Body of pancreas (tissue), 4 donors: ENCODE data around the gene MDFIC. TPM values are rescaled to one million over a fixed set of nuclear protein-coding genes. Genes with fewer than 3 reads are reported as not detected.

Experiments
- ATAC-seq: fragments of 150-250 bp; one replicate; pipeline ENCODE4 v1.9.1; 2016
- DNase-seq, 4 donors: peaks; one replicate each; pipeline ENCODE4 v3.0.0-alpha.2; 2019
- H3K27ac ChIP-seq, 4 donors: fragments of 200-600 bp; sonication (generic); 1 replicate in 3 of 4; 2 replicates in 1 of 4; pipeline versions ENCODE4 v1.5.1 to v1.6.1; 2016 to 2019; ENCODE audit warnings: mild to moderate bottlenecking in 1 of 4, mixed read lengths in 1 of 4, moderate library complexity in 1 of 4
- H3K27me3 ChIP-seq, 2 donors: fragments of 200-600 bp; sonication (generic); one replicate each; pipeline ENCODE4 v1.6.0; 2016; ENCODE audit warnings: mild to moderate bottlenecking in 1 of 2
- H3K36me3 ChIP-seq, 2 donors: fragments of 200-600 bp; sonication (generic); replicated peaks in 1 of 2; 2 replicates each; pipeline ENCODE4 v1.5.1; 2016; ENCODE audit warnings: low read depth in 2 of 2; ENCODE audit not compliant: insufficient read depth in 1 of 2
- H3K4me1 ChIP-seq: fragments of 200-600 bp; sonication (generic); one replicate; pipeline ENCODE4 v1.6.0; 2016
- H3K4me3 ChIP-seq, 2 donors: fragments of 200-600 bp; sonication (generic); 1 replicate in 1 of 2; 2 replicates in 1 of 2; pipeline ENCODE4 v1.5.1; 2016 to 2019
- H3K9me3 ChIP-seq, 3 donors: fragments of 200-600 bp; sonication (generic); 1 replicate in 2 of 3; 2 replicates in 1 of 3; pipeline ENCODE4 v1.5.1; 2016
- POLR2A ChIP-seq, 3 donors: fragments of 450-650 bp; IDR thresholded peaks; one replicate each; pipeline ENCODE4 v1.6.1; 2016; ENCODE audit warnings: antibody characterized with exemption in 3 of 3, mild to moderate bottlenecking in 2 of 3
- WGBS, 2 donors: methylation state at CpG; one replicate each; pipeline ENCODE4 v1.1.5; 2017; 5-methylcytosine and 5-hydroxymethylcytosine counted together
- intact Hi-C: fragments of 100-400 bp; cut with DNase I; formaldehyde crosslinking; loops from one replicate; pipeline ENCODE4 v1.15.1; 2023
- total RNA-seq, 2 donors: library from RNA; depleted of rRNA; stranded (reverse); fragments of >200 nt; gene quantifications; one replicate each; pipeline ENCODE4 v1.1.0, GENCODE V29; 2016
- TF ChIP-seq, protein P1 (sequence below), 7 experiments: fragments of 450-650 bp in 4 of 7; fragments of 200-600 bp in 3 of 7; sonication (generic) in 3 of 7; IDR thresholded peaks; one replicate each; pipeline ENCODE4 v1.5.1; 2016 to 2019; ENCODE audit warnings: antibody characterized with exemption in 7 of 7

The MDFIC gene
- total RNA-seq, 2 donors from 2014 or later = 12.5 to 35.3 TPM

DNA sequence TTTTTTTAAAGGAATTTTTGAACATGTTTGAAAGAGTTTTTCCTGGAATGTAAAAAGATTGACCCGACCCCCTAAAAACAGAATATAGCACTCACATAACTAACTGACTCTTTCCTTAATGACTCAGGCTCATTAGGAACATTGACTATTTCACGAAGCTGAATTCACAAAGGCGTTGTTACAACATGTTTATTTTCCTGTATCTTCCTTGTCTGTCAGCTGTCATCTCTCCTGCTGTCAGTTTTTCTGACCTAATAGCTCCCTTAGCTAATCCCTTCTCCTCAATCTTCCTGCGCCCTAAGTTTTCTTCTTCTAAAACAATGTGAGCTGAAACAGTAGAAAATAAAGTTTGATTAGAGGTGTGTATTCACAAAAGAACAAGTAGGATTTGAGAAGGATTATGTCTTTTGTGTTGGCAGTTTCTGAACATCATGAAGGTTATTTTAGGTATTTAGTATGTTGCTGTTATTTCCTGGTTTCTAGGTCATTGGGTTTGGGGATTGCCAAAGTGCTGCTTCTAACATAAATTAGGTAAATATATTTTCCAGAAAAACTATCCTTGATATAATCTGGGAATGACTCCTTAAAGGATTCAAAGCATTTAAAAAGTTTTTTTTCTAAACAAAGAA, 4.6 kb upstream of the MDFIC start:
- TF ChIP-seq POLR2A (IDR thresholded peaks at IDR 0.05) = no peak
- TF ChIP-seq, protein P1, sequence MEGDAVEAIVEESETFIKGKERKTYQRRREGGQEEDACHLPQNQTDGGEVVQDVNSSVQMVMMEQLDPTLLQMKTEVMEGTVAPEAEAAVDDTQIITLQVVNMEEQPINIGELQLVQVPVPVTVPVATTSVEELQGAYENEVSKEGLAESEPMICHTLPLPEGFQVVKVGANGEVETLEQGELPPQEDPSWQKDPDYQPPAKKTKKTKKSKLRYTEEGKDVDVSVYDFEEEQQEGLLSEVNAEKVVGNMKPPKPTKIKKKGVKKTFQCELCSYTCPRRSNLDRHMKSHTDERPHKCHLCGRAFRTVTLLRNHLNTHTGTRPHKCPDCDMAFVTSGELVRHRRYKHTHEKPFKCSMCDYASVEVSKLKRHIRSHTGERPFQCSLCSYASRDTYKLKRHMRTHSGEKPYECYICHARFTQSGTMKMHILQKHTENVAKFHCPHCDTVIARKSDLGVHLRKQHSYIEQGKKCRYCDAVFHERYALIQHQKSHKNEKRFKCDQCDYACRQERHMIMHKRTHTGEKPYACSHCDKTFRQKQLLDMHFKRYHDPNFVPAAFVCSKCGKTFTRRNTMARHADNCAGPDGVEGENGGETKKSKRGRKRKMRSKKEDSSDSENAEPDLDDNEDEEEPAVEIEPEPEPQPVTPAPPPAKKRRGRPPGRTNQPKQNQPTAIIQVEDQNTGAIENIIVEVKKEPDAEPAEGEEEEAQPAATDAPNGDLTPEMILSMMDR (IDR thresholded peaks at IDR 0.05) = no peak

DNA sequence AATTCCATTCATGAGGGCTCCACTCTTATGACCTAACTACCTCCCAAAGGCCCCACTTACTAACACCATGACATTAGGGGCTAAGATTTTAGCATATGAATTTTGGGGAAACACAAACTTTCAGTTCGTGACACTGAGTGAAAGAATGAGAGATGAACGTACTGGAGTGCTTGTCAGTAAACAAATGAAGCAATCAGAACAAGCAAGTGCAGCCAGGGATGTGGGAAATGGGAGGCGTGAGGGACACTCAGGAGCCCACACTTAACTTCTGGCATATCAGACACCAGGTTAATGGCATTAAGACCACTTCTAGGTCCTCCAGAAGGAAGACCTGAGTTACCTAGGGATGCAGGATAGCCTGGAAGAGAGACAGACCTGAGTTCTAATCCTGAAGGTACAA, 2.3 kb upstream of the MDFIC start:
- no peaks in the 10 kb centered on the region for H3K4me1 ChIP-seq
- no peak overlapping the region for H3K27ac ChIP-seq
- no peaks in the 10 kb centered on the region for H3K27me3 ChIP-seq
- TF ChIP-seq, protein P1 (IDR thresholded peaks at IDR 0.05) = no peak
- TF ChIP-seq POLR2A (IDR thresholded peaks at IDR 0.05) = no peak
- no peak for ATAC-seq
- DNase-seq = no peak
- WGBS, 2 donors = 75 to 77% methylated on average over 3 of the region's 3 CpGs
- no peaks in the 10 kb centered on the region for H3K9me3 ChIP-seq
- intact Hi-C loops = no loop called here
- no peak overlapping the region for H3K4me3 ChIP-seq
- H3K36me3 ChIP-seq = no peaks in the 10 kb centered on the region

More for the DNA sequence above, 4.6 kb upstream of the MDFIC start:
- 50 to 59% methylated on average over 4 of the region's 4 CpGs for WGBS, 2 donors
- Histone ChIP-seq H3K4me3 (no peak overlapping the region), H3K27ac (no peak overlapping the region), H3K27me3 (no peaks in the 10 kb centered on the region), H3K4me1 (no peaks in the 10 kb centered on the region), H3K36me3 (no peaks in the 10 kb centered on the region), H3K9me3 (no peaks in the 10 kb centered on the region)
- ATAC-seq (no peak), DNase-seq (no peak)
- intact Hi-C loops = no loop called here

DNA sequence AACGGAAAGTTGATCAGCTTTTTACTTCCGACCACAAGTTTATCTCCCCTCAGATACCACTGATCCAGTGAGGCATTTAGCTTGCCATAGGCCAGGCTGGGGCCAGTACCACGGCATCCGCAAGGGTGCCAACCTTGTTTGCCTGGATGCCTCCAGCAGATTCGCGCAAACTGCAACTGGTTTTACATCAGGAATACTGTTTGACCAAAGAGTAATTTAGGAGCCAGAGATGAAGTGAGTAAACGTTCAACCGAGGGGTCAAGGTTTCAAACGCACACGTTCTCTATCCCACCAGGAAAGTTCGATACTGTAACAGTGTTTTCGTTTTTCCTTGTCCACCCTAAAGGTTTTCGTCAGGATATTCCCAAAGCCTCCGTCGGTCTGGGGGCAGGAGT, 266 bp upstream of the MDFIC start:
- Histone ChIP-seq H3K4me3 (peak overlapping the region in 1 of 2 donors; percentile 81), H3K4me1 (no peaks in the 10 kb centered on the region), H3K27ac (peak overlapping the region; percentile 78 to 83 (median 80)), H3K36me3 (no peaks in the 10 kb centered on the region), H3K27me3 (no peaks in the 10 kb centered on the region), H3K9me3 (no peaks in the 10 kb centered on the region)
- TF ChIP-seq POLR2A (IDR thresholded peaks at IDR 0.05) = no peak
- TF ChIP-seq, protein P1 (IDR thresholded peaks at IDR 0.05) = peak in 2 of 7 experiments; percentile 7 to 17
- WGBS, 2 donors = 24 to 26% methylated on average over 14 to 15 of the region's 15 CpGs
- intact Hi-C loops = no loop called here
- DNase-seq (peak; percentile 27 to 43 (median 40)), ATAC-seq (peak; percentile 39)

DNA sequence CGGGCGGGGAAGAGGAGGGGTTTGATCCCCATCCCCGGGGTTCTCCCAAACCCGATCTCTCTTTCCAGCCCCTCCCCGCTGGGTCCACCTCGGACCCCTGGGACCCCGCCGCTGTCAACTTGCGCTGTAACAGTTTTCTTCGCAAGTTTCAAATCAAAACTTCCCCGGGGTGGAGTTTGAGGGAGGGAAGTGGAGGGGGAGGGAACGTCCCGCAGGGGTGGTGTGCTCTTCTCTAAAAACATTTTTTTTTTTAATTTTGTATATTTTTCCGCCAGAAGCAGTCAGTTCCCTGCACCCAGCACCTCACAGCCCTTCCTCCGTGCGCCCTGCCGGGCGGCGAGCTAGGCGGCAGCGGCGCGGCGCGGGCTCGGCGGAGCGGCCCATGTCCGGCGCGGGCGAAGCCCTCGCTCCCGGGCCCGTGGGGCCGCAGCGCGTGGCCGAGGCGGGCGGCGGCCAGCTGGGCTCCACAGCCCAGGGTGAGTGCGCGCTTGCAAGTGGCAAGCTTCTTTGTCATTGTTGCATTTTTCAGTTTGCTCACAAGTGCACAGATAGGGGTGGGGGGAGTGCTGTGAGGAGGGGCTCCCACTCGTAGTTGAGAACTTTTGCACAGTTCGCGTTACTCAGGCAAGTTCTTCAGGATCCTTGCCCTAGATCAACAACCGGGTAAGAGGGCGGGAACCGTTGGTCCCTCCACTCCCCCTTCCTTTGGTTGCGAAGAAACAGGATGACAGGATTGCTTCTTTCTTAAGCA, 933 bp downstream of the MDFIC start:
- H3K4me3 ChIP-seq = peak overlapping the region; percentile 37 to 81
- H3K36me3 ChIP-seq = no peaks in the 10 kb centered on the region
- no peaks in the 10 kb centered on the region for H3K27me3 ChIP-seq
- no peaks in the 10 kb centered on the region for H3K4me1 ChIP-seq
- H3K9me3 ChIP-seq = no peaks in the 10 kb centered on the region
- H3K27ac ChIP-seq = peak overlapping the region; percentile 78 to 83 (median 80)
- ATAC-seq (peak; percentile 71), DNase-seq (peak; percentile 29 to 49 (median 36))
- 0% methylated on average over 32 to 51 of the region's 51 CpGs for WGBS, 2 donors
- intact Hi-C loops = no loop called here
- TF ChIP-seq POLR2A (IDR thresholded peaks at IDR 0.05) = no peak
- TF ChIP-seq, protein P1 (IDR thresholded peaks at IDR 0.05) = no peak
